IPS-11a (cell line): ENCODE measurements around the gene LMX1B.

Experiments used
- H3K4me3 ChIP-seq: one replicate; pipeline ENCODE4 v1.5.1; 2013; ENCODE audit warnings: low read depth, low read length, control low read depth

LMX1B gene

DNA sequence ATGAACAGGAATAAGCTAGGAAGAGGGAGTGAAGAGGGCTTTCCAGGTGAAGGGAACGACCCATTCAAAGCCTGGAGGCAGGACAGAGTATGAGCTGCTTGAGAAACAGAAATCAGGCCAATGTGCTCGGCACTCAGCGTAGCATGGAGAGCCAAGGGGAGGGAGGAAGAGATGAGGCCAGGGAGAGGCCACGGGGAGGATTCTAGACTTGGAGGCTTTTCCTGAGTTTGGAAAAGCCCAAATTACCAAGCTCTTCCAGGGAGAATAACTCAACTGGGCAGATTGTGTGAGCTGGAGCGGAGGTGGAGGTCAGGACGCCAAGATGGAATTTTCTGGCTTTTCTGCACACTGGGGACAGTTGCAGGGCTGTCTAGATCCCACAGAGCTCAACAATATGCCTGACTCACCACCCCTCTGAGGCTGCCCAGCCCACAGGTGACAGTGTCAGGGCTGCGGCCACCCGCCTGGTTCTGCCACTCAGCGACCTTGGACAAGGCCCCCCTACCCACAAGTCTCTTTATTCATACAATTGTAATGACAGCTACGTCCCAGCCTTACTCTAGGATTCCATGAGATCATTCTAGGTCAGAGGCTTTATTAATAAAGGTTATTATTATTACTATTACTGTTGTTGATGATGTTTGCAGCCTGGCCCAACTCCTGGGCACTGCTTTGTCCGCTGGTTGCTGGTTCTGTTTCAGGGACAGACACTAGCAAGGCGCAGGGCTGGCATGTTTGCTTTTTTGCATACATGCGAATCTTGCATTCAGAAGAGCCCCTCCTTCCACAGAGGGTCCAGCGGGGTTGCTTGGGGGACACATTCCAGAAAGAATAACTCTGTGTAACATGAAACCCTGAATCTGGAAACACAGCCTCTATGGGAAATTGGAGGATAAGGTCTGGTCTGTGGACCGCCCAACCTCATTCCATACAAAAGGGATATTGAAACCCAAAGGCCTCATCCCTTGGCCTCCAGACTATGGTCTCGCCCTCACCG, 9.4 kb upstream of the LMX1B start:
- no peak overlapping the region for H3K4me3 ChIP-seq

DNA sequence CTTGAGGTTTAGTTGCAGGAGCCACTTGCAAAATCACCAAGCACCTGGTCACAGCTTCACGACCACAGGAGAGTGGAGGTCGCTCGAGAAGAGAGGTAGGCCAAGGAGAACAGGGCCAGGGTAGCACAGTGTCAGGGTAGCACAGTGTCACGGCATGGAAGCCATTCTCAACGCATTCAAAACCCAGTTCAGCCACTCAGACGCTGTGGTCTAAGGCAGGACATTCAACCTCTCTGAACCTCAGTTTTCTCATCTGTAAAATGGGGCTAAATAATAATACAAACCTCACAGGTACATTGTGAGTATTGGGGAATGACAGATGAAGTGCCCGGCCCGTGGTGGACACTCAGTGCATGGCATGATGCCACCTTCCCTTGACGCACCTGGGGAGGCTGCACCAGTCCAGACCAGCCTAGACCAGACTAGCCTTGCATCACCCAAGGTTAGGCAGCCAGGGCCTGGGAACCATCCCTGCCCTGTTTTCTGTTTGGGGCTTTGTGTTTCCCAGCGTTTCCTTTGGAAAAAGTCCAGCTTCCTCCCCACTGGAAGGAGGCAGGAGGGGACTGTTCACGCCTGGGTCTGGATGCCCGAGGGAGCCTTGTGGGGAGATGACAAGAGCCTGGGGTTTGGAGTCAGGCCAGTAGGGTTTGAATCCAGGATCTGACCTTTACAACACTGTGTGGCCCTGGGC, 7.8 kb upstream of the LMX1B start:
- H3K4me3 ChIP-seq, result no peak overlapping the region

DNA sequence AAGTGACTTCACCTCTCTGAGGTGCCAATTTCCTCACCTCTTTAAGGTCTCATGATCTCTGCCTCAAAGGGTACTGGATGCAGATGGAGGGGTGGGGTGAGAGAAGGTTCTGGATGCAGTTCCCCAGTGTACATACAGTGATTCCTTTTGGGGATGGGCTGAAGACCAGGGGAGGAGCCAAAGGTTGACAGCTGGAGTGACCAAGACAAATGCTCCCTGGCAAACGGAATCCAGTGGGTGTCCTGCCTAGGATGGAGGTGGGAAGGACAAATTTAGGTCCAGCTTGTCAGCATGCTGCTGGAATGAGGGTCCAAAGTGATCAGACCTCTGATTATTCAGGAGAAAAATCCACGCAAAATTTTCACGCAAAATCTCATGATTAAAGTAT, 7.3 kb upstream of the LMX1B start:
- H3K4me3 ChIP-seq, result no peak overlapping the region

DNA sequence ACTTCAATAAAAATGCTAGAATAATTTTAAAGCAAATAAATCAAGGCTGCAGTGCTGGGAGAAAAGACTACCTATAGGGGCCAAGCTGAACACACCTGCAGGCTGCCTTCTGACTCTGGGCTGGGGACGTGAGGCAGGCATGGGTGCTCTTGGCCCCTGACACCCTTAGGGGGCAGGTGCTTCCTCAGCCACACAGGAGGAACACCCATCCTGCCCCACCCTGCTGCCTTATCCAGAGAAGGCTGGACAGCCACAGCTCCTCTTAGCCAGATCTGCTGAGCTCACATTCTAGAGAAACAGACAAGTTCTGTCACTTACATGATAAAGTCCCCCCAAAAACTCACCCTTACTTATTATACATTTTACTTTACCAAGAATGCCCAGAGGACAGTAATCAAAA, 6.6 kb upstream of the LMX1B start:
- H3K4me3 ChIP-seq, result no peak overlapping the region

DNA sequence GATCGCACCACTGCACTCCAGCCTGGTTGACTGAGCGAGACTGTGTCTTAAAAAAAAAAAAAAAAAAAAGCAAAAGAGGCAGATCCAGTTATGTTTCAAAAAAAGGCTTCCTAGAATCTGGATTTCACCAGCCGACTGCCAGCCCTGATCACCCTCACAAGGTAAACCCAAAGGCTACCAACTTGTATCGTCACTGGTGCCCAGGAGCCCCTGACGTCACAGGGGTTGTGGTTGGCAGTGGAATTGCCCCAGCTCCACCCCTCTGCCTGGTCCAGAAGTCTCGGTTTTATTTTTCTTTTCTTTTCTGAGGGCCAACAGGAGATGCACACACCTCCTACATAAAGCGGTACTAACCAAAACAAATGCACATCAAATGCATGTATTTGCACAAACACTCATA, 6.0 kb upstream of the LMX1B start:
- no peak overlapping the region for H3K4me3 ChIP-seq

DNA sequence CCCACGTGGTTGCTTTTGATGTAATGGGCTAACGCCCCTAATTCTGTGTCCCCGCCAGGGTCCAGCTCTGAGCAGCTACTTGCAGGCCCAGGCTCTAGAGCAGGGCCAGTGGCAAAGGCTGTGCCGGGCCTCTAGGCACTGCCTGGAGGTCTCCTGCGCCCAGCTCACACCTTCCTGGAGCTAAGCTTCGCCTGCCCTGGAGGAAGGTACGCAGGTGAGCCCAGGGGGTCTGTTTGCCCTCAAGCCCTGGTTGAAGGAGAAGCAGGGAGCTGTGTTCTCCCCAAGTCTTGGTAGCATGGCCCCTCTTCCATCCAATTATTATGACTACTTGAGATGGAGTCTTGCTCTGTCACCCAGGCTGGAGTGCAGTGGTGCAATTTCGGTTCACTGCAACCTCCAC, 5.2 kb upstream of the LMX1B start:
- H3K4me3 ChIP-seq, result no peak overlapping the region

DNA sequence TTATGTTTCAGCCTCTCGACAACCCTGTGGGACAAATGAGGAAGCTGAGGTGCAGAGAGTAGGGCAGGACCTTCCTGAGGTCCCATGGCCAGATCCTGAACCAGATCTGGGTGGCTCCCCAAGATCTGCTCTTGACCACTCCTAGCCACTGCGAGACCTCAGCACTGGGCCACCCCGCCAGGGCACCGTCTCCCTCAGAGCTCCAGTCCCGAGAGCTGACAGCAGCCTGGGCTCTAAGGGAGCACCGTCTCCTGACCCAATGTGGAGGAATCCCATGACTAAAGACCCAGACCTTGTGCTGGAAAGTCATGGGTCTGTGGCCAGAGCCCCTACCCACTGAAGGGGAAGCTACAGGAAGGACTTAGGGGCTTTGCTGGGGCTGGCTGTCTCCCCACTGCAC, 4.5 kb upstream of the LMX1B start:
- no peak overlapping the region for H3K4me3 ChIP-seq

DNA sequence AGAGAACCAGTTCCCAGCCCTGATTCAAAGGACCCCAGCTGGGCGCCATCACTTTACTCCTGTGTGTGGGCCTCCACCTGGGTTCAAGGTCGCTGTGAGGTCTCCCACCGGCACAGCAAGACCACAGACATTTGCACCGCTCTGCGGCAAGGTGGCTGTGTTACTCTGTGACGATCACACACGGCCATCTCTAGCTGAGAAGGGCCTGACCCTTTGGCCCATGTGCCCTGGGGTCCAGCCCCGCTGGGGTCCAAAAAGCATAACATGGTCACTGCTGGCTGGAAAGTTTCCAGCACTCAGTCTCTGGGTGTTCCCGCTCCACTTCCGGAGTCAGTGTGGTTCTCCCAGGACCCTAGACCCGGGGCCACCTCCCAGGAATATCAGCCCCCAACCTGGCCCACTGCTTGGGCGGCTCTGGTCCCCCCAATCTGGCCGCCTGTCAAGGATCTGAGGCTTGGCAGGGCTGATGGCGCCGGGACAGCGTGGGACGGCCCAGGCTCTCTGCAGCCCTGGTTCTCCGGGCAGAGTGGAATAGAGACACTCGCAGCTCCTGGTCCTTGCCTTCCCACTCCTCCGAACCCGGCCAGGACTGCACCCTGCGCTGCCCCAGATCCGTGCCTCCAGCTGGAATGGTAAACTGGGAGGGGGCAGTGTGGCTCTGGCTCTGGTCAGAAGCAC, 3.9 kb upstream of the LMX1B start:
- no peak overlapping the region for H3K4me3 ChIP-seq

DNA sequence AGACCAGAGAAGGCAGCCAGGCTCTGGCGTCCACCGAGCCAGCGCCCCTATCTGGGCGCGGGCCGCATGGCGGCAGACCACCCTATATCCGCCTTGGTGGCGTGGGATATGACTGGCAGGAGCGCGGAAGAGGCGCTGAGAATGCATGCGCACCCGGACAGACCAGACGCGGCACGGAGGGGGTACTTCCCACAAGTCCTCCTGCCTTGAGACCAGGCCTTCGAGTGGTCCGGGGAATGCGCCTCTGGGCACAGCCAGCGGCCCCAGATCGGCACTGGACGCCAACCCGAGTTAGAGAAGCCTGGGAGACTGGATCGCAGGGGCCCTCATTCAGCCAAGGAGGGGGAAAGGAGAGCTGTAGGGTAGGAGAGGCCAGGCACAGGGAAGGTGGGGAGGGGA, 2.5 kb upstream of the LMX1B start:
- no peak overlapping the region for H3K4me3 ChIP-seq

DNA sequence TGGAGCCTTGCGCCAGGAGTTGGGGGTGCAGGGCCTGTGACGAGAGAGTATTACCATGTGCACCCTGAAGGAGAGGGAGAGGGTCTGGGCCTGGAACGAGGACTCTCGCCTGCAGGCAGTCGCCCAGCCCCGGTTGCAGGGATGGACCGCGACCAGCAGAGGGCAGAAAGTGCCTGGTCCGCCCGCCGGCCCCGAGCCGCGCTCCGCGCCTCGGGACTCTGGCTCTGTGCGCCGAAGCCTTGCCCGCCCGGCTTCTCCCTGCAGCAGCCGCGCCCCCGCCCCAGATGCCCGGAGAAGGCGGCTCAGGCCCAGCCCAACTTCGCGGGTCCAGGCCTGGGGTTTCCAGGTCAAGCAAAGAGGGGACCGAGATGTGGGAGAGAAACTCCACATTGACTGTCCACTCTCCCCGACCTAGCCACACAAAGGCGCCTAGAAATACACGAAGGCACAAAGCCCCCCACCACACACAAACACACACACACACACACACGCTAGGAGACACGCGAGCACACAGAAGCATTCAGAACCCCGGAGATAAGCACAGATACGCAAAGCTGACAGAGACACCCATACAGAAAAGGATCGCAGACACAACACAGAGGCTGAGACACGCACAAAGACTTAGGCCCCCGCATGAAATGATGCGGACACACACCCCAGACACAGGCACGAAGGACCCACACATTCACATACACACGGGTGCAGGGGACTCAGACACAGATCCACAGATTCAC, 2.0 kb upstream of the LMX1B start:
- no peak overlapping the region for H3K4me3 ChIP-seq

DNA sequence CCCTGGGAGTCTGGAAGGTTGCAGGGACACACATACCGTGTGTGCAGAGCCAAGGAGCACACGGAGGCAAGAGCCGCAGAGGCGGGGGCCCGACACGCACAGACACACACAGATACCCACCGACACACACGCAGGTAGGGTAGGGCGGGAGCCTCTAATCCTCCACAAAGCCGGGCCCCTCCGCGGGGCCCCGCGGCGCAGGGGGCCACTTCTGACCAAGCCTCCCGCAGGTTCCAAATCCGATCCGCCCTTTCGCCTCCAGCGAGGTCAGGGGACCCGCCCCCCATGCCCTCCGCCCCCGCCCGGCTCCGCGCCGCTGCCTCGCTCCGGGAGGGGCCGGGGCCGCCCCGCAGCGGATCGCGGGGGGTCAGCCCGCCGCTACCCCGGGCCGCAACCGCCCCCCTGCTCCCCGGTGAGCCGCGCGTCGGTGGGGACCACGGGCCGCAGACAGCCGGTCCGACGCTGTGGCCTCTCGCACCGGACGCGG, 1.4 kb upstream of the LMX1B start:
- no peak overlapping the region for H3K4me3 ChIP-seq

DNA sequence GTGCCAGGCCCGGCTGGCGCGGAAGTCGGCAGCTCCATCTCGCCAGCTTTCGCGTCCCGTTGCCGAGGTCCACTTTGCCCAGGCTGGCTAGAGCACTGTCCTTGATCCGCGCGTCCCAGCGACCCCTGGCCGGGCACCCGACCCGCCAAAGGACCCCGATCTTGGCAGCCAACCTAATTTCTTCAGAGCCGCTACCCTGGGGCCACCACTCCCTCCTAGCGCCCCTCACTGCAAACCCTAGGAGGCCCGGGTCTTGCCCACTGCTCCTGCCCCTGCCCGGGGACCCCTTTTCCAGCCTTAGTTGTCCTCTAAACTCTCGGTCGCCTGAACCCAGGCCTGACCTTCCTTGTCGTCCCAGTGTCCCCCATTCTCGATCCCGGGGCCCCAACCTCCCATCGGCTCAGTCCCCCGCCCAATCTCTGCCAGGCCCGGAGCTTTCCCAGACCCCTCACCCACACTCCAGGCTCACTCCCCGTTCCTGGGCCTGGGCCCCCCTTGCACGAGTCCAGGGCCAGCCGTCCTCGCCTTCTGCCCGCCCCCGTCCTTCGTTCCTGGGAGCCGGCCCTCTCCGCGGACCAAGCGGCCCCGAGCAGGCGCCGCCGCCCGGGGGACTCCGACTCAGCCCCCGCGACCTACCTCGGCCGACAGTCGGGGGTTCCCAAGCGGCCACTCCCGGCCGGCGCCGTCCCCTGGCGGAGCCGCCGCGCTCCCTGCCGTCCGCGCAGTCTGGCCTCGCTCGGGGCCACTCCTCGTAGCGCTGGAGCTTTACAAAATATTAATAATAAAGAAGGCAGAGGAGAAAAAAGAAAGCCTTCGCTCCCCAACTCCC, 701 bp upstream of the LMX1B start:
- peak overlapping the region; percentile 4 for H3K4me3 ChIP-seq

DNA sequence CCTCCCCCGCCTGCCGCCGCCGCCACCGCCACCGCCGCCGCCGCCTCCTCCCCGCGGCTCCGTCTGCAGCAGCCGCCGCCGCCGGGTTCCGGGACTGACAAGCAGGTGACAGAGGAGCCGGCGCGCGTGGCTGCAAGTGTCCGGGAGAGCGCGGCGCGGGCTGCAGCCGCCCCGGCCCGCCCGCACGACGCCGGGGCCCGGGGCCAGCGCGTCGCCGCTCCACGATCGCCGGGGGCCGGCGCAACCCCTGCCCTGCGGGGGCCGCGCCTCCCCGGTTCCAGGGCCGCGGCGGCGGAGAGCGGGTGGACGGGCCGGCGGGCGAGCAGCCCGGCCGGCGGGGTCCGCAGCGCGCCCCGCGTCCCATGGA, 343 bp downstream of the LMX1B start:
- no peak overlapping the region for H3K4me3 ChIP-seq

DNA sequence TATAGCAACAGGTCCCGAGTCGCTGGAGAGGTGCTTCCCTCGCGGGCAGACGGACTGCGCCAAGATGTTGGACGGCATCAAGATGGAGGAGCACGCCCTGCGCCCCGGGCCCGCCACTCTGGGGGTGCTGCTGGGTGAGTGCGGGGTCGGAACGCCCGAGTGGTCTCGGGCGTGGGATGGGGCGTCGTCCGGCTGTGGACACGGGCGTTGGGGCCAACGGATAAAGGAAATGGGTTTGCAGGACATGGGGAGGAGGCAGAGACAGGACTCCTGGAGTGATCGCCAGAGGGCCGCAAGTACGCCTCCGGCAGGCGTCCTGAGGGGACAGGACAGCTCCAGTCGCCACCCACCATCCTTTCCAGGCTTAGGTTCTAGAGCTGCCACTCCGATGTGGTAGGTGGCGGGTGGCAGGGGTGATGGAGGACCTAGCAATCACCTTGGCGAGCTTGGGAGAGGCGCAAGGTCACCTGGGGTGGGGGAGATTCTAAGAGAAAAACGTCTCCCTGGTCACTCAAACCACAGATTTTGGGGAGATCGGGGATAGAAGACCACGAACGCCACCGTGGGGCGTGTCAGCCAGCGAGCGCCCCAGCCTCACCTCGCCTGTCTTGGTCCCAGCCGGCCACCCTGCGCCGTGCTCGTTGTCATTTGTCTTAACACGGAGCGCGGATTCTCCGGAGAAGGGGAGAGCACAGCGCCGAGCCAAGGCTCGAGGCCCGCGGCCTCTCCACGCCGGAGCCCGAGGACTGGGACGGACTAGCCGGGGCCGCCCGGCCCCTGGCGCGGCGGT, 922 bp downstream of the LMX1B start:
- peak overlapping the region; percentile 8 for H3K4me3 ChIP-seq

DNA sequence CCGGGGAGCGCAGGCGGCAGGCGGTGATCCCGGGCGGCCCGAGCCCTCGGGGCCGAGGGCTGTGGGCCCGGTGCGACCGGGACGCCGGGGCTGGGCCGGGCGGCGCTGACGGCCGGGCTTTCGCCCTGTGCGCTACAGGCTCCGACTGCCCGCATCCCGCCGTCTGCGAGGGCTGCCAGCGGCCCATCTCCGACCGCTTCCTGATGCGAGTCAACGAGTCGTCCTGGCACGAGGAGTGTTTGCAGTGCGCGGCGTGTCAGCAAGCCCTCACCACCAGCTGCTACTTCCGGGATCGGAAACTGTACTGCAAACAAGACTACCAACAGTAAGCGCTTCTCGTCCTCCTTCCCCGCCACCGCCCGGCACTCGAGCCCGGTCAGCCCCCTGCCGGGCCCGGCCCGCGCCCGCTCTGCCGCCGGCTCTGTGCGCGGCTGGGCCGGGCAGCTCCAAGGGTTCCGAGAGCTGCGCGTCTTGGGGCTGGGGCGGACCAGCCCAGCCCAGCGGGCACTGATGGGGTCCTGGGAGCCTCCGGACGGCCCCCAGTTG, 1.6 kb downstream of the LMX1B start:
- H3K4me3 ChIP-seq, result no peak overlapping the region

DNA sequence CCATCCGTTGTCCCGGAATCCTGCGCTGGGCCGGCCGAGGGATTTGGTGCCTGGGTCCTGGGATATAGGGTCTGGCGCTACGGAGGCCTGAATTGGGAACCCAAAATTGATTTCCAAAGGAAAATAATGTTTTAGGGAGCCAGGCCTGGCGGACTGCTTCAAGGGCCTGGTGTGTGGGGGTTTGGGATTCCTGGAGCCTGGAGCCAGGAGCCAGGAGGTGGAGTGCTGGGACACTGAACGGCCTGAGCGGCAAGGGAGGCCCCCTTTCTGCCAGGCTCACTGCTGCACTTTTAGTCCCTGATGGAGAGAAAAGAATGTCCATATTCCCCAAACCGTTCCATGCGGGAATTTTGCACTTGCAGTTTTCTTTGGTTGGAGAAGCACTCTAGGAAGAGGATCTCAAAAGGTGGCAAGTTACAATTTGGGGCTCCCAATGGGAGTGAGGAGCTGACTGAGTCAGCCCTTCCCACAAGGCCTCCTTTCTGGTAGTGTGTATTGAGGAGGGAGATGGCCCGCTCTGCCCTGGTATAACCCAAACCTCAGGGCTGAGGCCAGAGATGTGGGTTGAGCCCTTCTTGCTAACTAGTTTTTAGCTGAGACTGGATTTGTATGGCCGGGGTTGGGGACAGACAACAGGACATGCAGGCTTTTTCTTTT, 2.2 kb downstream of the LMX1B start:
- H3K4me3 ChIP-seq, result no peak overlapping the region

DNA sequence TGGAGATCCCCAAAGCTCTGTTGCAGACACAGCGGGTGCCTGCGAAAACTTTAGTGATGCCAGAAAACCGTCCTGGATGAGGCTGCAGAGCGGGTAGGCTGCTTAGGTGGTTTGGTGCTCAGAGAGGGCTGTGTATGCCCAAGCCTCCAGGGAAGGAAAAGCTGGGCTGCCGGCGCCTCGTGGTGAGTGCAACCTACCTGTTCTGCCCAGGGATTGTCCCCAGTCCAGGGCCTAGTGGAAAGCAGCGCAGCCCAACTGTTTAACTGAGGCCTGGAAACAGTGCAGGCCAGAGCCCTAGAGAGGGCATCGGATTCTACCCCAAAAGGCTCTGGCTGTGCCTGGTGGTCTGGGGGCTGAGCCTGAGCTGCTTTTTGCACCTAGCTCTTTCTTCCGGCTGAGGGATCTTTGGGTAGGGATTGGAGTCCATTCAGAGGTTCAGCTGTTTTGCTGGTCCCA, 2.8 kb downstream of the LMX1B start:
- H3K4me3 ChIP-seq, result no peak overlapping the region
